Esophagus muscularis mucosa (tissue), 4 donors: ENCODE measurements around the gene KCNN2.

Experiments
- EP300 ChIP-seq: sonication (generic); formaldehyde crosslinking; IDR thresholded peaks from one replicate; pipeline ENCODE4 v1.6.1; 2017; ENCODE audit warnings: antibody characterized with exemption
- POLR2A ChIP-seq: fragments of 450-650 bp; IDR thresholded peaks from one replicate; pipeline ENCODE4 v1.6.1; 2017; ENCODE audit warnings: antibody characterized with exemption, moderate library complexity, mild to moderate bottlenecking, low read depth
- TF ChIP-seq, protein P1 (sequence below), 3 experiments: fragments of 200-600 bp in 2 of 3; fragments of 450-650 bp in 1 of 3; sonication (generic) in 2 of 3; IDR thresholded peaks; one replicate each; pipeline ENCODE4 v1.5.1; 2017 to 2019; ENCODE audit warnings: antibody characterized with exemption in 3 of 3, mild to moderate bottlenecking in 2 of 3, moderate library complexity in 1 of 3

DNA sequence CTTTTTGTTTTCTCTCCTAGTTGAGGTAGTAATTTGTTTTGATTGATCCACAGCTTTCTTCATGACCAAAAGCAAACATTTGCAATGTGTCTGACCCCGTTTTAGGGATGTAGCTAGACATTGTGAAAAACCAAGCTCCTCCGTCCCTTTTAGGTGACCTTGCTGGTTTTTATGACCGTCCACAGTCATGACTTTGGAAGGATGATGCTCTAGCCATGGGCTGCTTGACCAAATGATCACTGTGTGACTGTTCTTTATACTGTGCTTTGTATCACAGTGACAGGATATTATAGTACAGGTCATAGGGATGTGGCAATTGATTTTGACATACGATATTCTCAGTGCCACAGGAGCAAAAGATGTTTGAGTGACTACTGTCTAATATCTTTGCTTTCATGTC, 54.4 kb downstream of the KCNN2 start:
- TF ChIP-seq EP300 (no peak), POLR2A (no peak)
- TF ChIP-seq, protein P1, sequence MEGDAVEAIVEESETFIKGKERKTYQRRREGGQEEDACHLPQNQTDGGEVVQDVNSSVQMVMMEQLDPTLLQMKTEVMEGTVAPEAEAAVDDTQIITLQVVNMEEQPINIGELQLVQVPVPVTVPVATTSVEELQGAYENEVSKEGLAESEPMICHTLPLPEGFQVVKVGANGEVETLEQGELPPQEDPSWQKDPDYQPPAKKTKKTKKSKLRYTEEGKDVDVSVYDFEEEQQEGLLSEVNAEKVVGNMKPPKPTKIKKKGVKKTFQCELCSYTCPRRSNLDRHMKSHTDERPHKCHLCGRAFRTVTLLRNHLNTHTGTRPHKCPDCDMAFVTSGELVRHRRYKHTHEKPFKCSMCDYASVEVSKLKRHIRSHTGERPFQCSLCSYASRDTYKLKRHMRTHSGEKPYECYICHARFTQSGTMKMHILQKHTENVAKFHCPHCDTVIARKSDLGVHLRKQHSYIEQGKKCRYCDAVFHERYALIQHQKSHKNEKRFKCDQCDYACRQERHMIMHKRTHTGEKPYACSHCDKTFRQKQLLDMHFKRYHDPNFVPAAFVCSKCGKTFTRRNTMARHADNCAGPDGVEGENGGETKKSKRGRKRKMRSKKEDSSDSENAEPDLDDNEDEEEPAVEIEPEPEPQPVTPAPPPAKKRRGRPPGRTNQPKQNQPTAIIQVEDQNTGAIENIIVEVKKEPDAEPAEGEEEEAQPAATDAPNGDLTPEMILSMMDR (IDR thresholded peaks at IDR 0.05) = no peak
